C1 segment of cervical spinal cord (tissue), 14 donors: Measurements from ENCODE around the gene KCNN3.

Experiments
- DNase-seq, 14 donors: peaks; one replicate each; lab custom pipeline; 2025; lab: John Stamatoyannopoulos, UW

The KCNN3 gene

GRCh38 chr1:154842635-154843034 is 27.4 kb downstream of the KCNN3 start:
- peak in 1 of 14 donors; percentile 2 for DNase-seq

GRCh38 chr1:154841384-154841783 is 28.7 kb downstream of the KCNN3 start:
- DNase-seq, result no peak

- no peak for DNase-seq
Measured at GRCh38 chr1:154840269-154841176, 29.6 kb downstream of the KCNN3 start.

- peak in 1 of 14 donors; percentile 20 for DNase-seq
Measured at GRCh38 chr1:154839691-154840090, 30.4 kb downstream of the KCNN3 start.

- no peak for DNase-seq
Measured at GRCh38 chr1:154838988-154839387, 31.1 kb downstream of the KCNN3 start.

GRCh38 chr1:154838461-154838860 is 31.6 kb downstream of the KCNN3 start:
- no peak for DNase-seq

GRCh38 chr1:154837672-154838171 is 32.4 kb downstream of the KCNN3 start:
- DNase-seq, result no peak

- no peak for DNase-seq
Measured at GRCh38 chr1:154837034-154837671, 32.9 kb downstream of the KCNN3 start.

- no peak for DNase-seq
Measured at GRCh38 chr1:154835531-154836324, 34.4 kb downstream of the KCNN3 start.

GRCh38 chr1:154833841-154834240 is 36.2 kb downstream of the KCNN3 start:
- no peak for DNase-seq

GRCh38 chr1:154833209-154833608 is 36.9 kb downstream of the KCNN3 start:
- no peak for DNase-seq

- no peak for DNase-seq
Measured at GRCh38 chr1:154832384-154832783, 37.7 kb downstream of the KCNN3 start.

GRCh38 chr1:154831462-154831861 is 38.6 kb downstream of the KCNN3 start:
- DNase-seq, result no peak

GRCh38 chr1:154829062-154829461 is 41.0 kb downstream of the KCNN3 start:
- no peak for DNase-seq

- DNase-seq, result no peak
Measured at GRCh38 chr1:154824179-154825000, 45.7 kb downstream of the KCNN3 start.

GRCh38 chr1:154822717-154823116 is 47.4 kb downstream of the KCNN3 start:
- no peak for DNase-seq

GRCh38 chr1:154822233-154822632 is 47.8 kb downstream of the KCNN3 start:
- DNase-seq, result no peak

GRCh38 chr1:154821083-154821482 is 49.0 kb downstream of the KCNN3 start:
- DNase-seq, result no peak

GRCh38 chr1:154820646-154821045 is 49.4 kb downstream of the KCNN3 start:
- no peak for DNase-seq

- DNase-seq, result no peak
Measured at GRCh38 chr1:154819628-154820590, 50.2 kb downstream of the KCNN3 start.
